ENCODE measurements around the gene SLC8A3. TPM values are rescaled to one million over a fixed set of nuclear protein-coding genes. Genes with fewer than 3 reads are reported as not detected.

Gene SLC8A3
- total and polyA plus RNA-seq, 10 of the 15 experiments (the other 5 are each of a cell fraction or from before 2014, with no cell fraction given) = 0.04 to 0.17 (median 0.13) TPM; not detected in 3

DNA sequence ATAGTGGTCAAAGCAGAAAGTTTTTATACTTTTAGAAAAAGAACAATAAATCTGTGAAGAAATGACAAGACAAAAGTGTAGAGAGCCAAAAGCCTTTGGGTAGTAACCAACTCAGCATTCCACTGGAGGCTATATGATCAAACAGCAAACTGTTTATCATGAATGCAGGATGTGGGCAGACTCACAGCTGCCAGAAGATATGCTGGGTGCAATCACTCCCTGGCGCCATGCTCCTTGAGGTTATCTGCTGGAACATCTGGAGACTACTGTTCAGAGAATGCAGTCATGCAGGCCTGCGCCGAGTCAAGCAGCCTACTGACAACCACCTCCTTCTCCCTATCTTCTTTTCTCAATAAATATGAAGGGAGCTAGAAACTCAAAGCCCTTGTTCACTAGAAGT is 49.0 kb upstream of the SLC8A3 start (continued):
- TF ChIP-seq, protein P1, sequence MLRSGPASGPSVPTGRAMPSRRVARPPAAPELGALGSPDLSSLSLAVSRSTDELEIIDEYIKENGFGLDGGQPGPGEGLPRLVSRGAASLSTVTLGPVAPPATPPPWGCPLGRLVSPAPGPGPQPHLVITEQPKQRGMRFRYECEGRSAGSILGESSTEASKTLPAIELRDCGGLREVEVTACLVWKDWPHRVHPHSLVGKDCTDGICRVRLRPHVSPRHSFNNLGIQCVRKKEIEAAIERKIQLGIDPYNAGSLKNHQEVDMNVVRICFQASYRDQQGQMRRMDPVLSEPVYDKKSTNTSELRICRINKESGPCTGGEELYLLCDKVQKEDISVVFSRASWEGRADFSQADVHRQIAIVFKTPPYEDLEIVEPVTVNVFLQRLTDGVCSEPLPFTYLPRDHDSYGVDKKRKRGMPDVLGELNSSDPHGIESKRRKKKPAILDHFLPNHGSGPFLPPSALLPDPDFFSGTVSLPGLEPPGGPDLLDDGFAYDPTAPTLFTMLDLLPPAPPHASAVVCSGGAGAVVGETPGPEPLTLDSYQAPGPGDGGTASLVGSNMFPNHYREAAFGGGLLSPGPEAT (IDR thresholded peaks at IDR 0.05; ENCODE audit: low read depth) = no peak
- TF ChIP-seq TARDBP (IDR thresholded peaks at IDR 0.05; ENCODE audit: borderline replicate concordance) (no peak), ATF7 (IDR thresholded peaks at IDR 0.05; ENCODE audit: low read depth) (no peak), NFXL1 (IDR thresholded peaks at IDR 0.05; ENCODE audit: borderline replicate concordance) (no peak)

- no peak overlapping the region for H3K4me2 ChIP-seq (ENCODE audit: control insufficient read depth, insufficient read depth)
- CTCF ChIA-PET = no interaction called here
- DNase-seq (ENCODE audit: low read depth, low spot score) (no peak), ATAC-seq (no peak), FAIRE-seq (no peak)
- BruUV-seq (replicated peaks) = no TSS peak
- in situ Hi-C loops (cut with MboI) = no loop called here
- H3K9me3 ChIP-seq (replicated peaks; ENCODE audit: control insufficient read depth, insufficient read depth, low read length) = no peaks in the 10 kb centered on the region
- intact Hi-C loops (cut with micrococcal nuclease; ENCODE audit: unreplicated experiment) = no loop called here
- H4K20me1 ChIP-seq (ENCODE audit: control insufficient read depth, insufficient read depth) = no peaks in the 10 kb centered on the region
- H2AFZ ChIP-seq (ENCODE audit: control insufficient read depth, low read depth, low read length) = no peak overlapping the region
- no peaks in the 10 kb centered on the region for H3K36me3 ChIP-seq (ENCODE audit: control insufficient read depth in 2 of 2, insufficient read depth in 2 of 2, low read length in 1 of 2)
- WGBS (ENCODE audit: insufficient coverage, insufficient replicate concordance, low lambda C conversion rate, missing lambda C conversion rate) = 76% methylated on average over 25 of the region's 61 CpGs
- no peak overlapping the region for H3K9ac ChIP-seq (ENCODE audit: control insufficient read depth, insufficient read depth, low read length)
- POLR2A ChIA-PET = interaction anchor here (0.6 kb wide), 1 partner anchor 12 kb away, joined by 4 read pairs; no protein-coding TSS in a partner anchor
- no peaks in the 10 kb centered on the region for H3K27me3 ChIP-seq (replicated peaks in 1 of 2; ENCODE audit: control insufficient read depth in 2 of 2, insufficient read depth in 2 of 2, low read length in 1 of 2)
- H3K79me2 ChIP-seq (ENCODE audit: control insufficient read depth, insufficient read depth, low read length) = no peaks in the 10 kb centered on the region
- no peak overlapping the region for H3K27ac ChIP-seq (ENCODE audit: control insufficient read depth, insufficient read depth)
- SMC1A ChIA-PET (ENCODE audit: uncharacterized antibody, unreplicated experiment) = no interaction called here
- RAD21 ChIA-PET (ENCODE audit: unreplicated experiment) = no interaction called here
- H3K4me1 ChIP-seq (ENCODE audit: control insufficient read depth, insufficient read depth, low read length) = no peaks in the 10 kb centered on the region
- H3K4me3 ChIP-seq = no peak overlapping the region
- no peak for TF ChIP-seq ZNF207 (IDR thresholded peaks at IDR 0.05; ENCODE audit: borderline replicate concordance)
- TF ChIP-seq GATAD2B (conservative IDR thresholded peaks at IDR 0.05; ENCODE audit: low read depth) = no peak
- TF ChIP-seq YBX1 (IDR thresholded peaks at IDR 0.05) = no peak
- TF ChIP-seq CBX3 (IDR thresholded peaks at IDR 0.05; ENCODE audit: borderline replicate concordance, low read depth) = no peak
- TF ChIP-seq, protein P2, sequence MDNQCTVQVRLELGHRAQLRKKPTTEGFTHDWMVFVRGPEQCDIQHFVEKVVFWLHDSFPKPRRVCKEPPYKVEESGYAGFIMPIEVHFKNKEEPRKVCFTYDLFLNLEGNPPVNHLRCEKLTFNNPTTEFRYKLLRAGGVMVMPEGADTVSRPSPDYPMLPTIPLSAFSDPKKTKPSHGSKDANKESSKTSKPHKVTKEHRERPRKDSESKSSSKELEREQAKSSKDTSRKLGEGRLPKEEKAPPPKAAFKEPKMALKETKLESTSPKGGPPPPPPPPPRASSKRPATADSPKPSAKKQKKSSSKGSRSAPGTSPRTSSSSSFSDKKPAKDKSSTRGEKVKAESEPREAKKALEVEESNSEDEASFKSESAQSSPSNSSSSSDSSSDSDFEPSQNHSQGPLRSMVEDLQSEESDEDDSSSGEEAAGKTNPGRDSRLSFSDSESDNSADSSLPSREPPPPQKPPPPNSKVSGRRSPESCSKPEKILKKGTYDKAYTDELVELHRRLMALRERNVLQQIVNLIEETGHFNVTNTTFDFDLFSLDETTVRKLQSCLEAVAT (IDR thresholded peaks at IDR 0.05) = no peak
- no peak for TF ChIP-seq KLF5 (IDR thresholded peaks at IDR 0.05; ENCODE audit: partially characterized antibody)
- no peak for TF ChIP-seq BCLAF1 (IDR thresholded peaks at IDR 0.05)
- no peak for TF ChIP-seq RFX5 (IDR thresholded peaks at IDR 0.05; ENCODE audit: low read depth, low read length)
- no peak for TF ChIP-seq NR2C2 (IDR thresholded peaks at IDR 0.05; ENCODE audit: borderline replicate concordance, control insufficient read depth, insufficient read length, low read depth)
- TF ChIP-seq MYB (IDR thresholded peaks at IDR 0.05; ENCODE audit: borderline replicate concordance, low read depth, low read length) = no peak
- no peak for TF ChIP-seq EP300 (IDR thresholded peaks at IDR 0.05; ENCODE audit: borderline replicate concordance in 1 of 2, control insufficient read depth in 1 of 2, low read depth in 2 of 2, low read length in 2 of 2)
- TF ChIP-seq ZBED1 (IDR thresholded peaks at IDR 0.05; ENCODE audit: borderline replicate concordance) = no peak
- no peak for TF ChIP-seq TAF1 (IDR thresholded peaks at IDR 0.05; ENCODE audit: borderline replicate concordance, low read depth, low read length)
Measured at GRCh38 chr14:70234066-70234950, 45.6 kb upstream of the SLC8A3 start.
